ENCODE measurements around the gene HSF4.

HSF4 gene, protein sequence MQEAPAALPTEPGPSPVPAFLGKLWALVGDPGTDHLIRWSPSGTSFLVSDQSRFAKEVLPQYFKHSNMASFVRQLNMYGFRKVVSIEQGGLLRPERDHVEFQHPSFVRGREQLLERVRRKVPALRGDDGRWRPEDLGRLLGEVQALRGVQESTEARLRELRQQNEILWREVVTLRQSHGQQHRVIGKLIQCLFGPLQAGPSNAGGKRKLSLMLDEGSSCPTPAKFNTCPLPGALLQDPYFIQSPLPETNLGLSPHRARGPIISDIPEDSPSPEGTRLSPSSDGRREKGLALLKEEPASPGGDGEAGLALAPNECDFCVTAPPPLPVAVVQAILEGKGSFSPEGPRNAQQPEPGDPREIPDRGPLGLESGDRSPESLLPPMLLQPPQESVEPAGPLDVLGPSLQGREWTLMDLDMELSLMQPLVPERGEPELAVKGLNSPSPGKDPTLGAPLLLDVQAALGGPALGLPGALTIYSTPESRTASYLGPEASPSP

DNA sequence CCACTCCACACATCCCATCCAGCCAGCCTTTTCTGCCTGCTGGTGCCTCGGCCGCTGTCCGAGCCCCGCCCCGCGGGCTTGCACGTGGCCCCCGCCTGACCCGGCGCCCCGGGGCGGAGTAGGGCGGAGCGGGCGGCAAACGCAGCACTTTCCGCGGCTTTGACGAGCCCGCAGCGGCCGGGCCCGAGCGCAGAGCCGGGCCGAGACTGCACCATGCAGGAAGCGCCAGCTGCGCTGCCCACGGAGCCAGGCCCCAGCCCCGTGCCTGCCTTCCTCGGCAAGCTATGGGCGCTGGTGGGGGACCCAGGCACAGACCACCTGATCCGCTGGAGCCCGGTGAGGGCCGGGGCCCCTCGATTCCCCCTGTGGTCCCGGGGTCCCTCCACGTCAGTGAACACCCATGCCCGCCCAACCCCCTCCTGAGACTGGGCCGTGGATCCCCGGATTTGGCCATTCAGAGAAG lies at the start of gene HSF4:
HSF4 (plus strand) TSS at position 147 of the 463 bp plus-strand sequence; CDS start at position 214, 67 bp downstream.
- no peak for DNase-seq (ENCODE audit: extremely low spot score)
- no peak for TF ChIP-seq LEF1 (IDR thresholded peaks at IDR 0.05; ENCODE audit: borderline replicate concordance)
- no peak for TF ChIP-seq FOXA1 (IDR thresholded peaks at IDR 0.05)
- TF ChIP-seq FOXM1 (IDR thresholded peaks at IDR 0.05; ENCODE audit: borderline replicate concordance) = no peak
- TF ChIP-seq NFRKB (IDR thresholded peaks at IDR 0.05) = no peak
- no peak for TF ChIP-seq HDGF (IDR thresholded peaks at IDR 0.05; ENCODE audit: borderline replicate concordance)
- TF ChIP-seq L3MBTL2 (conservative IDR thresholded peaks at IDR 0.05) = no peak
- no peak for TF ChIP-seq SUZ12 (IDR thresholded peaks at IDR 0.05)
- TF ChIP-seq ZNF384 (IDR thresholded peaks at IDR 0.05) = no peak
- no peak for TF ChIP-seq FOXK2 (IDR thresholded peaks at IDR 0.05)
- no peak for TF ChIP-seq SP1 (IDR thresholded peaks at IDR 0.05)
- TF ChIP-seq BHLHE40 (IDR thresholded peaks at IDR 0.05; ENCODE audit: borderline replicate concordance) = no peak
- TF ChIP-seq TARDBP (IDR thresholded peaks at IDR 0.05) = no peak
- no peak for TF ChIP-seq ELF4 (IDR thresholded peaks at IDR 0.05)
- no peak for TF ChIP-seq CTBP1 (IDR thresholded peaks at IDR 0.05; ENCODE audit: borderline replicate concordance)
- TF ChIP-seq ARNT (IDR thresholded peaks at IDR 0.05) = no peak
- TF ChIP-seq, protein P1, sequence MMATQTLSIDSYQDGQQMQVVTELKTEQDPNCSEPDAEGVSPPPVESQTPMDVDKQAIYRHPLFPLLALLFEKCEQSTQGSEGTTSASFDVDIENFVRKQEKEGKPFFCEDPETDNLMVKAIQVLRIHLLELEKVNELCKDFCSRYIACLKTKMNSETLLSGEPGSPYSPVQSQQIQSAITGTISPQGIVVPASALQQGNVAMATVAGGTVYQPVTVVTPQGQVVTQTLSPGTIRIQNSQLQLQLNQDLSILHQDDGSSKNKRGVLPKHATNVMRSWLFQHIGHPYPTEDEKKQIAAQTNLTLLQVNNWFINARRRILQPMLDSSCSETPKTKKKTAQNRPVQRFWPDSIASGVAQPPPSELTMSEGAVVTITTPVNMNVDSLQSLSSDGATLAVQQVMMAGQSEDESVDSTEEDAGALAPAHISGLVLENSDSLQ (IDR thresholded peaks at IDR 0.05) = no peak
- ChIA-PET CTCF (no interaction called here), POLR2A (no interaction called here)

DNA sequence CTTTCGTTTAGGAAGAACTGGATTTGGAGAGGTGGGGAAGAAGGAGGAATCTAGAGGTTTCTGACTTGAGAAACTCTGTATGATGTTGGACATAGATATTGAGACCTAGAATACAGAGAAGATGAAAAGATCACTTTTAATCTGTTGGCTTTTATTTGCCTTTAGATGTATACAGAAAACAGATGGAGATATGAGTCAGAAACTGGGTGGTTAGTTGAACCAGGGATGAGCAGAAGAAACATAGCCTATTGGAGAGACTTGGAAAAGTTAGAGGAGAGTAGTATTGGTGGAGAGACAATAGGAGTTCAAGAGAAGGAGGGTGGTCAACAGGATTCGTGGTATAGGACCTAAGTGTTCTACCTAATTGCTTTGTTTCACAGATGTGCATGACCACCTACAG lies 49.8 kb upstream of the HSF4 start:
- CTCF ChIA-PET = interaction anchor here (0.6 to 1.1 kb wide), 3 partner anchors 11 to 225 kb away, joined by 3 to 5 read pairs (median 5); no protein-coding TSS in a partner anchor
- POLR2A ChIA-PET = no interaction called here
- no peak for DNase-seq (ENCODE audit: extremely low spot score)
- TF ChIP-seq TARDBP (IDR thresholded peaks at IDR 0.05) = no peak
- TF ChIP-seq SUZ12 (IDR thresholded peaks at IDR 0.05) = no peak
- TF ChIP-seq NFRKB (IDR thresholded peaks at IDR 0.05) = no peak
- no peak for TF ChIP-seq LEF1 (IDR thresholded peaks at IDR 0.05; ENCODE audit: borderline replicate concordance)
- TF ChIP-seq ARNT (IDR thresholded peaks at IDR 0.05) = no peak
- TF ChIP-seq FOXM1 (IDR thresholded peaks at IDR 0.05; ENCODE audit: borderline replicate concordance) = no peak
- no peak for TF ChIP-seq SP1 (IDR thresholded peaks at IDR 0.05)
- no peak for TF ChIP-seq FOXA1 (IDR thresholded peaks at IDR 0.05)
- no peak for TF ChIP-seq BHLHE40 (IDR thresholded peaks at IDR 0.05; ENCODE audit: borderline replicate concordance)
- no peak for TF ChIP-seq FOXK2 (IDR thresholded peaks at IDR 0.05)
- no peak for TF ChIP-seq HDGF (IDR thresholded peaks at IDR 0.05; ENCODE audit: borderline replicate concordance)
- no peak for TF ChIP-seq ELF4 (IDR thresholded peaks at IDR 0.05)
- no peak for TF ChIP-seq ZNF384 (IDR thresholded peaks at IDR 0.05)
- TF ChIP-seq, protein P1 (IDR thresholded peaks at IDR 0.05) = no peak
- no peak for TF ChIP-seq CTBP1 (IDR thresholded peaks at IDR 0.05; ENCODE audit: borderline replicate concordance)
- no peak for TF ChIP-seq L3MBTL2 (conservative IDR thresholded peaks at IDR 0.05)

DNA sequence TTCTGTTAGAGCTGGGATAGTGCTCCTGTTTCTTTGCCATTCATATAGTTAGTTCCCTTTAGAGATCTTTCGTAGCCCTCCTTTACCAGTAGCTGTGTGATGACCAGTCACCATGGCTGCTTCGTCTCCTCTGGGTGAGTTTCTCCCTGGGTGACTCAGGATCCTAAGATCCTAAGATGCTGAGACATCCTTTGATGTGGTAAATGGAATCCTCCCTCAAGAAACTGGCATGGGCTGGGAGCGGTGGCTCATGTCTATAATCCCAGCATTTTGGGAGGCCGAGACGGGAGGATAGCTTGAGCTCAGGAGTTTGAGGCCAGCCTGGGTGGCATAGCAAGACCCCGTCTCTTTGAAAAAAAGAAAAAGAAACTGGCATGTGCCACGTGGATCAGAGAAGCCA lies 48.9 kb upstream of the HSF4 start:
- no peak for TF ChIP-seq TARDBP (IDR thresholded peaks at IDR 0.05)
- TF ChIP-seq FOXK2 (IDR thresholded peaks at IDR 0.05) = no peak
- TF ChIP-seq LEF1 (IDR thresholded peaks at IDR 0.05; ENCODE audit: borderline replicate concordance) = no peak
- no peak for TF ChIP-seq FOXA1 (IDR thresholded peaks at IDR 0.05)
- no peak for TF ChIP-seq ZNF384 (IDR thresholded peaks at IDR 0.05)
- no peak for TF ChIP-seq FOXM1 (IDR thresholded peaks at IDR 0.05; ENCODE audit: borderline replicate concordance)
- TF ChIP-seq BHLHE40 (IDR thresholded peaks at IDR 0.05; ENCODE audit: borderline replicate concordance) = no peak
- no peak for TF ChIP-seq SUZ12 (IDR thresholded peaks at IDR 0.05)
- TF ChIP-seq NFRKB (IDR thresholded peaks at IDR 0.05) = no peak
- TF ChIP-seq L3MBTL2 (conservative IDR thresholded peaks at IDR 0.05) = no peak
- no peak for TF ChIP-seq HDGF (IDR thresholded peaks at IDR 0.05; ENCODE audit: borderline replicate concordance)
- TF ChIP-seq ELF4 (IDR thresholded peaks at IDR 0.05) = no peak
- no peak for TF ChIP-seq ARNT (IDR thresholded peaks at IDR 0.05)
- no peak for TF ChIP-seq SP1 (IDR thresholded peaks at IDR 0.05)
- TF ChIP-seq, protein P1 (IDR thresholded peaks at IDR 0.05) = no peak
- TF ChIP-seq CTBP1 (IDR thresholded peaks at IDR 0.05; ENCODE audit: borderline replicate concordance) = no peak
- DNase-seq (ENCODE audit: extremely low spot score) = no peak
- ChIA-PET CTCF (interaction anchor here (0.8 to 1.1 kb wide), 3 partner anchors 14 to 93 kb away, joined by 3 to 4 read pairs (median 3); no protein-coding TSS in a partner anchor), POLR2A (interaction anchor here (1.1 kb wide), 1 partner anchor 88 kb away, joined by 3 read pairs; no protein-coding TSS in a partner anchor)

DNA sequence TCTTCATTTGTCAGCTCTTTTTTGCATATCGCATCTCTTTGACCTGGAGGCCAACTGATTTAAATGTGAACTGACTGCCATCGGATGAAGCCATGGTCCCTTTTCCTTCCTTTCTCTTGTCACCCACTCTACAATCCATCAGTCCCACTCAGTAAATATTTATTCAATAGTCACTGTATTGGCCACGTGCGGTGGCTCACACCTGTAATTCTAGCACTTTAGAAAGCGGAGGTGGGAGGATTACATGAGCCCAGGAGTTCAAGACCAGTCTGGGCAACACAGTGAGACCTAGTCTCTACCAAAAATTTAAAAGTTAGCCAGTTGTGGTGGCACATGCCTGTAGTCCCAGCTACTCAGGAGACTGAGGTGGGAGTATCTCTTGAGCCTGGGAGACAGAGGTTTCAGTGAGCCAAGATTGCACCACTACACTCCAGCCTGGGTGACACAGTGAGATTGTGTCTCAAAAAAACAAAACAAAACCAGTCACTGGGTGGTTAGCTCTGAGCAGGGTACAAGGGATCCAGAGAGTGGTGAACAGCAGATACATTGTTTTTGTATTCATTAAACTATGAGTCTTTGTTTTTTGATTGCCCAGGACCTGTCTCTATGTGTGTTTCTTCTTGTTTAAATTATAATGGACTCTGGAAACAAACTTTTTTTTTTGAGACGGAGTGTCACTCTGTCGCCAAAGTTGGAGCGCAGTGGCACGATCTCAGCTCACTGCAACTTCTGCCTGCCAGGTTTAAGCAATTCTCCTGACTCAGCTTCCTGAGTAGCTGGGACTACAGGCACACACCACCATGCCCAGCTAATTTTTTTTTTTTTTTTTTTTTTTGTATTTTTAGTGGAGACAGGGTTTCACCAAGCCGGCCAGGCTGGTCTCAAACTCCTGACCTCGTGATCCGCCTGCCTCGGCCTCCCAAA lies 47.9 kb upstream of the HSF4 start:
- ChIA-PET POLR2A (interaction anchor here (1.1 kb wide), 1 partner anchor 89 kb away, joined by 3 read pairs; no protein-coding TSS in a partner anchor), CTCF (interaction anchor here (0.9 kb wide), 1 partner anchor 15 kb away, joined by 4 read pairs; no protein-coding TSS in a partner anchor)
- no peak for DNase-seq (ENCODE audit: extremely low spot score)
- TF ChIP-seq LEF1 (IDR thresholded peaks at IDR 0.05; ENCODE audit: borderline replicate concordance) (no peak), FOXA1 (IDR thresholded peaks at IDR 0.05) (no peak), TARDBP (IDR thresholded peaks at IDR 0.05) (no peak), L3MBTL2 (conservative IDR thresholded peaks at IDR 0.05) (no peak), SUZ12 (IDR thresholded peaks at IDR 0.05) (no peak), HDGF (IDR thresholded peaks at IDR 0.05; ENCODE audit: borderline replicate concordance) (no peak), FOXK2 (IDR thresholded peaks at IDR 0.05) (no peak), ZNF384 (IDR thresholded peaks at IDR 0.05) (no peak), ELF4 (IDR thresholded peaks at IDR 0.05) (no peak), BHLHE40 (IDR thresholded peaks at IDR 0.05; ENCODE audit: borderline replicate concordance) (no peak), NFRKB (IDR thresholded peaks at IDR 0.05) (no peak), CTBP1 (IDR thresholded peaks at IDR 0.05; ENCODE audit: borderline replicate concordance) (no peak), ARNT (IDR thresholded peaks at IDR 0.05) (no peak), SP1 (IDR thresholded peaks at IDR 0.05) (no peak)
- TF ChIP-seq, protein P1 (IDR thresholded peaks at IDR 0.05) = no peak
